Measurements from ENCODE around the gene PITX3.

Gene PITX3

DNA sequence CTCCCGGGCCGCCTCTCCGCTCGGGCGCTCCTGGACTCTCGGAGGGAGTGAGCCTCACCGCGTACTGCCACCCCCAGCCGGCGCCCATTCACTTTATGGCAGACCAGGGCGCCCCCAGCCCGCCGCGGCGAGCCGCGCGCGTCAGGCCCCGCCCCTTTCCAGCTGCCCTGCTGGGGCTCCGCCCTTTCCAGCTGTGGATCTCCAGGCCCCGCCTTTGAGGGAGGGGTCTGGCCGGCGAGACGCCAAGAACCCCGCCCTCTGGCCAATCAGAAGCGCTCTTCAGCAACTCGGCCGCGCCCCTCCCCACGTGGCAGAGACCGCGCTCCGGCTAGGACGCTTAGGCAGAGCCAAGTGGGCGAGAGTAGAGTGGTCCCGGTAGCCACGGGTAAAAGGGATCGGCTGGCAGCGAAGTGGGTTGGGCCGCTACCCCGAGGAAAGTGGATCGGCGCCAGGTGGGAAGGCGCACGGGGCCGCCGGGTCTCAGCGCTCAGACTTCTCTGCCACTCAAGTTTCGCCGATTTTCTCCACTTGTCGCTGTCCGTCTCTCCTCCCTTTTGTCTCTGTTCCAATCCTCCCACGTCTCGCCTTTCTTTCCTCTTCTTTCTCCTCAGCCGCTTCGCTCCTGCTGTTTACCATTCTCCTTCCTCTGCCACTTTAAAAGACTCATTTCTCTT lies at the start of gene PITX3:
Gene PITX3 (minus strand): TSS at position 69 of the 674 bp plus-strand sequence. CDS start 9,432 bp downstream, outside the sequence.
- peak; percentile 26 for ATAC-seq
- TF ChIP-seq SNAI2 (CRISPR knock-in tag; IDR thresholded peaks at IDR 0.05) (no peak), TCF4 (CRISPR knock-in tag; IDR thresholded peaks at IDR 0.05; ENCODE audit: borderline replicate concordance) (no peak), ZFP3 (CRISPR knock-in tag; IDR thresholded peaks at IDR 0.05) (no peak), ZC3H10 (CRISPR knock-in tag; IDR thresholded peaks at IDR 0.05) (no peak), TOX (CRISPR knock-in tag; IDR thresholded peaks at IDR 0.05; ENCODE audit: borderline replicate concordance) (no peak), ISL1 (CRISPR knock-in tag; IDR thresholded peaks at IDR 0.05) (no peak), ZNF70 (CRISPR knock-in tag; IDR thresholded peaks at IDR 0.05) (no peak), PPARA (CRISPR knock-in tag; IDR thresholded peaks at IDR 0.05; ENCODE audit: borderline replicate concordance) (no peak), CSDC2 (CRISPR knock-in tag; IDR thresholded peaks at IDR 0.05) (no peak), GLIS3 (CRISPR knock-in tag; IDR thresholded peaks at IDR 0.05) (no peak), ESRRG (CRISPR knock-in tag; IDR thresholded peaks at IDR 0.05) (no peak), ZNF8 (CRISPR knock-in tag; IDR thresholded peaks at IDR 0.05) (no peak), OSR1 (CRISPR knock-in tag; IDR thresholded peaks at IDR 0.05) (no peak), ZNF565 (CRISPR knock-in tag; conservative IDR thresholded peaks at IDR 0.05; ENCODE audit: low read depth) (no peak), BACH2 (CRISPR knock-in tag; IDR thresholded peaks at IDR 0.05; ENCODE audit: borderline replicate concordance) (no peak), ARNTL (CRISPR knock-in tag; IDR thresholded peaks at IDR 0.05; ENCODE audit: borderline replicate concordance, low read depth) (no peak)
- TF ChIP-seq, protein P1, sequence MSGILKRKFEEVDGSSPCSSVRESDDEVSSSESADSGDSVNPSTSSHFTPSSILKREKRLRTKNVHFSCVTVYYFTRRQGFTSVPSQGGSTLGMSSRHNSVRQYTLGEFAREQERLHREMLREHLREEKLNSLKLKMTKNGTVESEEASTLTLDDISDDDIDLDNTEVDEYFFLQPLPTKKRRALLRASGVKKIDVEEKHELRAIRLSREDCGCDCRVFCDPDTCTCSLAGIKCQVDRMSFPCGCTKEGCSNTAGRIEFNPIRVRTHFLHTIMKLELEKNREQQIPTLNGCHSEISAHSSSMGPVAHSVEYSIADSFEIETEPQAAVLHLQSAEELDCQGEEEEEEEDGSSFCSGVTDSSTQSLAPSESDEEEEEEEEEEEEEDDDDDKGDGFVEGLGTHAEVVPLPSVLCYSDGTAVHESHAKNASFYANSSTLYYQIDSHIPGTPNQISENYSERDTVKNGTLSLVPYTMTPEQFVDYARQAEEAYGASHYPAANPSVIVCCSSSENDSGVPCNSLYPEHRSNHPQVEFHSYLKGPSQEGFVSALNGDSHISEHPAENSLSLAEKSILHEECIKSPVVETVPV (CRISPR knock-in tag; IDR thresholded peaks at IDR 0.05): no peak
- TF ChIP-seq, protein P2, sequence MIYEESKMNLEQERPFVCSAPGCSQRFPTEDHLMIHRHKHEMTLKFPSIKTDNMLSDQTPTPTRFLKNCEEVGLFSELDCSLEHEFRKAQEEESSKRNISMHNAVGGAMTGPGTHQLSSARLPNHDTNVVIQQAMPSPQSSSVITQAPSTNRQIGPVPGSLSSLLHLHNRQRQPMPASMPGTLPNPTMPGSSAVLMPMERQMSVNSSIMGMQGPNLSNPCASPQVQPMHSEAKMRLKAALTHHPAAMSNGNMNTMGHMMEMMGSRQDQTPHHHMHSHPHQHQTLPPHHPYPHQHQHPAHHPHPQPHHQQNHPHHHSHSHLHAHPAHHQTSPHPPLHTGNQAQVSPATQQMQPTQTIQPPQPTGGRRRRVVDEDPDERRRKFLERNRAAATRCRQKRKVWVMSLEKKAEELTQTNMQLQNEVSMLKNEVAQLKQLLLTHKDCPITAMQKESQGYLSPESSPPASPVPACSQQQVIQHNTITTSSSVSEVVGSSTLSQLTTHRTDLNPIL (CRISPR knock-in tag; IDR thresholded peaks at IDR 0.05; ENCODE audit: low read depth): no peak
- TF ChIP-seq, protein P3, sequence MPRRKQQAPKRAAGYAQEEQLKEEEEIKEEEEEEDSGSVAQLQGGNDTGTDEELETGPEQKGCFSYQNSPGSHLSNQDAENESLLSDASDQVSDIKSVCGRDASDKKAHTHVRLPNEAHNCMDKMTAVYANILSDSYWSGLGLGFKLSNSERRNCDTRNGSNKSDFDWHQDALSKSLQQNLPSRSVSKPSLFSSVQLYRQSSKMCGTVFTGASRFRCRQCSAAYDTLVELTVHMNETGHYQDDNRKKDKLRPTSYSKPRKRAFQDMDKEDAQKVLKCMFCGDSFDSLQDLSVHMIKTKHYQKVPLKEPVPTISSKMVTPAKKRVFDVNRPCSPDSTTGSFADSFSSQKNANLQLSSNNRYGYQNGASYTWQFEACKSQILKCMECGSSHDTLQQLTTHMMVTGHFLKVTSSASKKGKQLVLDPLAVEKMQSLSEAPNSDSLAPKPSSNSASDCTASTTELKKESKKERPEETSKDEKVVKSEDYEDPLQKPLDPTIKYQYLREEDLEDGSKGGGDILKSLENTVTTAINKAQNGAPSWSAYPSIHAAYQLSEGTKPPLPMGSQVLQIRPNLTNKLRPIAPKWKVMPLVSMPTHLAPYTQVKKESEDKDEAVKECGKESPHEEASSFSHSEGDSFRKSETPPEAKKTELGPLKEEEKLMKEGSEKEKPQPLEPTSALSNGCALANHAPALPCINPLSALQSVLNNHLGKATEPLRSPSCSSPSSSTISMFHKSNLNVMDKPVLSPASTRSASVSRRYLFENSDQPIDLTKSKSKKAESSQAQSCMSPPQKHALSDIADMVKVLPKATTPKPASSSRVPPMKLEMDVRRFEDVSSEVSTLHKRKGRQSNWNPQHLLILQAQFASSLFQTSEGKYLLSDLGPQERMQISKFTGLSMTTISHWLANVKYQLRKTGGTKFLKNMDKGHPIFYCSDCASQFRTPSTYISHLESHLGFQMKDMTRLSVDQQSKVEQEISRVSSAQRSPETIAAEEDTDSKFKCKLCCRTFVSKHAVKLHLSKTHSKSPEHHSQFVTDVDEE (CRISPR knock-in tag; IDR thresholded peaks at IDR 0.05): no peak
- TF ChIP-seq, protein P4, sequence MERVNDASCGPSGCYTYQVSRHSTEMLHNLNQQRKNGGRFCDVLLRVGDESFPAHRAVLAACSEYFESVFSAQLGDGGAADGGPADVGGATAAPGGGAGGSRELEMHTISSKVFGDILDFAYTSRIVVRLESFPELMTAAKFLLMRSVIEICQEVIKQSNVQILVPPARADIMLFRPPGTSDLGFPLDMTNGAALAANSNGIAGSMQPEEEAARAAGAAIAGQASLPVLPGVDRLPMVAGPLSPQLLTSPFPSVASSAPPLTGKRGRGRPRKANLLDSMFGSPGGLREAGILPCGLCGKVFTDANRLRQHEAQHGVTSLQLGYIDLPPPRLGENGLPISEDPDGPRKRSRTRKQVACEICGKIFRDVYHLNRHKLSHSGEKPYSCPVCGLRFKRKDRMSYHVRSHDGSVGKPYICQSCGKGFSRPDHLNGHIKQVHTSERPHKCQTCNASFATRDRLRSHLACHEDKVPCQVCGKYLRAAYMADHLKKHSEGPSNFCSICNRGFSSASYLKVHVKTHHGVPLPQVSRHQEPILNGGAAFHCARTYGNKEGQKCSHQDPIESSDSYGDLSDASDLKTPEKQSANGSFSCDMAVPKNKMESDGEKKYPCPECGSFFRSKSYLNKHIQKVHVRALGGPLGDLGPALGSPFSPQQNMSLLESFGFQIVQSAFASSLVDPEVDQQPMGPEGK (CRISPR knock-in tag; IDR thresholded peaks at IDR 0.05; ENCODE audit: borderline replicate concordance): no peak

DNA sequence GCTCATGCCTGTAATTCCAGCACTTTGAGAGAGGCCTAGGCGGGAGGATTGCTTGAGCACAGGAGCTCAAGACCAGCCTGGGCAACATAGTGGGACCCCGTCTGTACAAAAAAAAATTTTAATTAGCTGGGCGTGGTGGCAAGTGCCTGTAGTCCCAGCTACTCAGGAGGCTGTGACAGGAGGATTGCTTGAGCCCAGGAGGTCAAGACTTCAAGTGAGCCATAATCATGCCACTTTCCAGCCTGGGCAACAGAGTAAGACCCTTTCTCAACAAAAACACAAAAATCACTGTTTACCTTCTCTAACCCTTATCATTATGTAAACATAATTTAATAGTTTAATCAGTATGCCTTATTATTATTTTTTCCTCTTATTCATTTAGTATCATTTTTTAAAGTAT lies 48.5 kb upstream of the PITX3 start:
- TF ChIP-seq GLIS3 (CRISPR knock-in tag; IDR thresholded peaks at IDR 0.05): no peak
- TF ChIP-seq ESRRG (CRISPR knock-in tag; IDR thresholded peaks at IDR 0.05): no peak
- no peak for TF ChIP-seq ZNF70 (CRISPR knock-in tag; IDR thresholded peaks at IDR 0.05)
- TF ChIP-seq ISL1 (CRISPR knock-in tag; IDR thresholded peaks at IDR 0.05): no peak
- no peak for TF ChIP-seq SNAI2 (CRISPR knock-in tag; IDR thresholded peaks at IDR 0.05)
- no peak for TF ChIP-seq BACH2 (CRISPR knock-in tag; IDR thresholded peaks at IDR 0.05; ENCODE audit: borderline replicate concordance)
- TF ChIP-seq, protein P1 (CRISPR knock-in tag; IDR thresholded peaks at IDR 0.05): no peak
- TF ChIP-seq, protein P3 (CRISPR knock-in tag; IDR thresholded peaks at IDR 0.05): no peak
- TF ChIP-seq RARB (CRISPR knock-in tag; IDR thresholded peaks at IDR 0.05): no peak
- TF ChIP-seq, protein P5, sequence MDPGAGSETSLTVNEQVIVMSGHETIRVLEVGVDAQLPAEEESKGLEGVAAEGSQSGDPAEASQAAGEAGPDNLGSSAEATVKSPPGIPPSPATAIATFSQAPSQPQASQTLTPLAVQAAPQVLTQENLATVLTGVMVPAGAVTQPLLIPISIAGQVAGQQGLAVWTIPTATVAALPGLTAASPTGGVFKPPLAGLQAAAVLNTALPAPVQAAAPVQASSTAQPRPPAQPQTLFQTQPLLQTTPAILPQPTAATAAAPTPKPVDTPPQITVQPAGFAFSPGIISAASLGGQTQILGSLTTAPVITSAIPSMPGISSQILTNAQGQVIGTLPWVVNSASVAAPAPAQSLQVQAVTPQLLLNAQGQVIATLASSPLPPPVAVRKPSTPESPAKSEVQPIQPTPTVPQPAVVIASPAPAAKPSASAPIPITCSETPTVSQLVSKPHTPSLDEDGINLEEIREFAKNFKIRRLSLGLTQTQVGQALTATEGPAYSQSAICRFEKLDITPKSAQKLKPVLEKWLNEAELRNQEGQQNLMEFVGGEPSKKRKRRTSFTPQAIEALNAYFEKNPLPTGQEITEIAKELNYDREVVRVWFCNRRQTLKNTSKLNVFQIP (CRISPR knock-in tag; IDR thresholded peaks at IDR 0.05; ENCODE audit: borderline replicate concordance, low read depth): no peak
- TF ChIP-seq CSDC2 (CRISPR knock-in tag; IDR thresholded peaks at IDR 0.05): no peak
- TF ChIP-seq ZFP3 (CRISPR knock-in tag; IDR thresholded peaks at IDR 0.05): no peak
- ATAC-seq: no peak

Data from SK-N-SH treated with all-trans-retinoic acid at 6 μM for 48 hours (cell line).